Skeletal muscle tissue (tissue), 4 donors: ENCODE measurements around the gene METAP1D. TPM values are rescaled to one million over a fixed set of nuclear protein-coding genes. Genes with fewer than 3 reads are reported as not detected.
"Not testable (repeated sequence)": the region's sequence is repeated elsewhere in the genome, so short reads cannot be mapped to it uniquely, and the experiment has no call there.

Experiments
- H3K27ac ChIP-seq: one replicate; pipeline ENCODE4 v1.7.0; 2013; ENCODE audit warnings: mild to moderate bottlenecking, low read depth, low read length, inconsistent platforms
- H3K27me3 ChIP-seq, 3 donors: one replicate each; pipeline ENCODE4 v1.7.0; 2013; ENCODE audit warnings: low read length in 3 of 3; ENCODE audit not compliant: control insufficient read depth in 3 of 3, insufficient read depth in 3 of 3
- H3K36me3 ChIP-seq, 3 donors: one replicate each; pipeline ENCODE4 v1.7.0; 2013; ENCODE audit warnings: low read length in 3 of 3; ENCODE audit not compliant: control insufficient read depth in 3 of 3, insufficient read depth in 3 of 3
- H3K4me1 ChIP-seq, 3 donors: one replicate each; pipeline ENCODE4 v1.7.0; 2013; ENCODE audit warnings: low read length in 3 of 3, mild to moderate bottlenecking in 3 of 3; ENCODE audit not compliant: control insufficient read depth in 3 of 3, insufficient read depth in 3 of 3
- H3K4me3 ChIP-seq, 3 donors: one replicate each; pipeline ENCODE4 v1.7.0; 2013; ENCODE audit warnings: low read length in 3 of 3
- H3K9ac ChIP-seq, 3 donors: one replicate each; pipeline ENCODE4 v1.7.0; 2013; ENCODE audit warnings: low read length in 3 of 3, mild to moderate bottlenecking in 3 of 3, moderate library complexity in 2 of 3, low read depth in 1 of 3
- H3K9me3 ChIP-seq, 3 donors: one replicate each; pipeline ENCODE4 v1.7.0; 2013; ENCODE audit warnings: low read length in 3 of 3; ENCODE audit not compliant: control insufficient read depth in 3 of 3
- total RNA-seq: library from RNA; depleted of rRNA; stranded (reverse); fragments of >200 nt; gene quantifications from one replicate; pipeline ENCODE4 v1.2.3, GENCODE V29; 2014
- donor health status: Osteomylitis.

METAP1D gene
- total RNA-seq, 1 donor from 2014 or later = 8.9 TPM

GRCh38 chr2:171964308-171964707 is 35.4 kb upstream of the METAP1D start:
- Histone ChIP-seq H3K36me3 (peaks cover 7 to 17% (median 7%) of the 10 kb centered on the region in 3 donors), H3K9ac (no peak overlapping the region), H3K27ac (no peak overlapping the region), H3K9me3 (no peaks in the 10 kb centered on the region), H3K4me1 (peaks cover 4 to 6% (median 6%) of the 10 kb centered on the region in 3 donors), H3K27me3 (no peaks in the 10 kb centered on the region), H3K4me3 (no peak overlapping the region)

GRCh38 chr2:171965238-171965637 is 34.5 kb upstream of the METAP1D start:
- H3K4me3 ChIP-seq = no peak overlapping the region
- no peak overlapping the region for H3K9ac ChIP-seq
- peaks cover 7 to 17% (median 7%) of the 10 kb centered on the region in 3 donors for H3K36me3 ChIP-seq
- H3K27ac ChIP-seq = no peak overlapping the region
- no peaks in the 10 kb centered on the region for H3K27me3 ChIP-seq
- no peaks in the 10 kb centered on the region for H3K9me3 ChIP-seq
- H3K4me1 ChIP-seq = no peaks in the 10 kb centered on the region

- Histone ChIP-seq H3K9me3 (no peaks in the 10 kb centered on the region), H3K36me3 (peaks cover 7 to 17% (median 7%) of the 10 kb centered on the region in 3 donors), H3K27ac (no peak overlapping the region), H3K4me3 (no peak overlapping the region), H3K4me1 (no peaks in the 10 kb centered on the region), H3K9ac (no peak overlapping the region), H3K27me3 (no peaks in the 10 kb centered on the region)
Observed at GRCh38 chr2:171965661-171966060, 34.1 kb upstream of the METAP1D start.

GRCh38 chr2:171966235-171966634 is 33.5 kb upstream of the METAP1D start:
- no peak overlapping the region for H3K9ac ChIP-seq
- no peaks in the 10 kb centered on the region for H3K27me3 ChIP-seq
- peaks cover 7 to 17% (median 7%) of the 10 kb centered on the region in 3 donors for H3K36me3 ChIP-seq
- H3K9me3 ChIP-seq = no peaks in the 10 kb centered on the region
- H3K27ac ChIP-seq = no peak overlapping the region
- H3K4me1 ChIP-seq = no peaks in the 10 kb centered on the region
- no peak overlapping the region for H3K4me3 ChIP-seq

- no peak overlapping the region for H3K27ac ChIP-seq
- peaks cover 7 to 17% (median 7%) of the 10 kb centered on the region in 3 donors for H3K36me3 ChIP-seq
- no peaks in the 10 kb centered on the region for H3K9me3 ChIP-seq
Observed at GRCh38 chr2:171966688-171967087, 33.1 kb upstream of the METAP1D start.

DNA sequence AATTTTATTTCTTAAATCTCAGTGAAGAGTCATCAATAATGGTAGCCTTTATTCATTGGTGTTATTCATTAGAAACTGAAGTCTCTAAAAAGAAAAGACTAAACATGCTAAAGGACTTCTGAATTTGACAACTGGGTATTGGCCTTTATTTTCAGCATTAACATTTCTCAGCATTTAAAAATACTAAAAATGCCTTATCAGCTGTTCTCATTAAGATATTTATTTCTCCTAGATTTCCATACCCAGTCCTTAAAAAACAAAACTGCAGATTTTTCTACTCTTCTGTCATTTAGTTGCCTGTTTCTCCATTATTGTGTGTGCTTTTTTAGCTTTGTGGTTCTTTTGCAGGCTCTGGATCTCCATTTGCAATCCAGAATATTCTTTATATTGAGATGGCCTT is 31.2 kb upstream of the METAP1D start:
- H3K36me3 ChIP-seq = peaks cover 7 to 19% (median 7%) of the 10 kb centered on the region in 3 donors
- H3K27me3 ChIP-seq = no peaks in the 10 kb centered on the region
- H3K4me1 ChIP-seq = no peaks in the 10 kb centered on the region
- H3K9ac ChIP-seq = no peak overlapping the region
- H3K27ac ChIP-seq = no peak overlapping the region
- no peak overlapping the region for H3K4me3 ChIP-seq
- no peaks in the 10 kb centered on the region for H3K9me3 ChIP-seq

More at GRCh38 chr2:171966688-171967087, 33.1 kb upstream of the METAP1D start:
- no peaks in the 10 kb centered on the region for H3K27me3 ChIP-seq
- no peak overlapping the region for H3K9ac ChIP-seq
- H3K4me3 ChIP-seq = no peak overlapping the region
- no peaks in the 10 kb centered on the region for H3K4me1 ChIP-seq

DNA sequence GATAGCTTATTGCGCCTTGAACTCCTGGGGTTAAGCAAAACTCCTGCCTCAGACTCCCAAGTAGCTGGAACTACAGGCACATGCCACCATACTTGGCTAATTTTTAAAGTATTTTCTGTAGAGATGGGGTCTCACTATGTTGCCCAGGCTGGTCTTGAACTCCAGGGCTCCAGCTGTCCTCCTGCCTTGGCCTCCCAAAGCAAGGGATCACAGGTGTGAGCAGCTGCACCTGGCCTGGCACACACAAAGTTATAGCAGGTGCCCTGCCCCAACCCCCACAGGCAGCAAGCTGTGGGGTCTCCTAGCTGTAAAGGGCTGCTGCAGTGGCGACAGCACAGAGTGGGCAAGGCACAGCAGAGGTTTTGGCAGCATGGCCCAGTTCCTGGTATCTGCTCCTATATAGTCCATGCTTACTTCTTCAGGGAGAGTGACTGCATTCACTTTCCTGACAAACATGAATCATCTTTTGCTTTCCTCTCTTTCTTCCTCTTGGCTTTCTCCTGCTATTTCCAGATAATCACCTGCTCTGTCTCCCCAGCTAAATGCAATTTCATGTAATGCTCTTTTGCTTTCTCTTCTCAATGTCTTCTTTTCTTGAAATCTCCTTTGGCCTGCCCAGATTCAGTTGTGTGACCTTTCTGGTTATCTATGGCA is 27.3 kb upstream of the METAP1D start:
- Histone ChIP-seq H3K9me3 (no peaks in the 10 kb centered on the region), H3K4me1 (no peaks in the 10 kb centered on the region), H3K9ac (no peak overlapping the region), H3K36me3 (peaks cover 0 to 6% (median 5%) of the 10 kb centered on the region in 3 donors), H3K27ac (no peak overlapping the region), H3K27me3 (no peaks in the 10 kb centered on the region), H3K4me3 (no peak overlapping the region)

GRCh38 chr2:171979103-171979502 is 20.6 kb upstream of the METAP1D start:
- Histone ChIP-seq H3K27me3 (no peaks in the 10 kb centered on the region), H3K4me1 (no peaks in the 10 kb centered on the region), H3K9me3 (no peaks in the 10 kb centered on the region), H3K4me3 (no peak overlapping the region), H3K27ac (no peak overlapping the region), H3K9ac (no peak overlapping the region), H3K36me3 (peaks cover 0 to 23% (median 21%) of the 10 kb centered on the region in 3 donors)

GRCh38 chr2:171983924-171984323 is 15.8 kb upstream of the METAP1D start:
- not testable (repeated sequence) for H3K27me3 ChIP-seq, H3K4me1 ChIP-seq, H3K27ac ChIP-seq, H3K9me3 ChIP-seq, H3K4me3 ChIP-seq, H3K9ac ChIP-seq
- peaks cover 0 to 16% (median 8%) of the 10 kb centered on the region in 3 donors for H3K36me3 ChIP-seq

DNA sequence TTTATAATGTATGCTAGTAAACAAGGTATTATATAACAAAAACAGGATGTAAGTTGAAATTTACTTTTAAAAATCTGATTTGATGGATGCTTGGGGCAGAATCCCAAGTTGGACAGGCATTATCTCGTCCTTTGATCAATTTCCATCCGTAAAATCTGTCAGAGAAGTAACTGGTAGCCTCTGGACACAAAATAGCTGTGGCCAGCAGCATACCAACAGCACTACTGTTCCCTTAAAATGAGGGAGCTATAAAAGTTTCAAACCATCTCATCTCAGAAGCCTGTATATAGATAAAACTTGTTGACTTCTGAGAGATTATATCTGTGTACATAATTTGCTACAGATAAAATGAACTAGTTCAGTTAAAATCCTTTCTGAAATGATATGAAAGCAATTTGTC is 14.7 kb upstream of the METAP1D start:
- Histone ChIP-seq H3K36me3 (peaks cover 0 to 12% (median 7%) of the 10 kb centered on the region in 3 donors), H3K27me3 (no peaks in the 10 kb centered on the region)

More for the DNA sequence above, 14.7 kb upstream of the METAP1D start:
- Histone ChIP-seq H3K4me1 (no peaks in the 10 kb centered on the region), H3K9me3 (no peaks in the 10 kb centered on the region), H3K4me3 (no peak overlapping the region), H3K27ac (no peak overlapping the region), H3K9ac (no peak overlapping the region)
